Endothelial cell of umbilical vein (primary cell): ENCODE data around the gene LSM14A. TPM values are rescaled to one million over a fixed set of nuclear protein-coding genes. Genes with fewer than 3 reads are reported as not detected.

ENCODE experiments used
- BruUV-seq: library from RNA; stranded (reverse); fragments of 400-500 nt; replicated peaks from 2 replicates; lab custom pipeline; 2021; lab: Mats Ljungman, UMichigan
- CTCF ChIA-PET: fragments of 300-600, 350-600 bp; sonication (Branson Sonifier 250); formaldehyde crosslinking; loops from one replicate; lab custom pipeline; 2021; ENCODE audit warnings: antibody characterized with exemption, inconsistent platforms; lab: Charles Lee
- POLR2A ChIA-PET: fragments of 300-600, 350-600 bp; sonication (Branson Sonifier 250); formaldehyde crosslinking; loops from one replicate; lab custom pipeline; 2021; ENCODE audit warnings: antibody characterized with exemption, inconsistent platforms; lab: Charles Lee
- DNase-seq: peaks from one replicate; pipeline ENCODE4 v3.0.0-alpha.2; 2011; ENCODE audit warnings: low read depth, low spot score
- FAIRE-seq: peaks from 2 replicates; lab custom pipeline; 2011; peaks lifted over from hg19 to GRCh38; lab: Jason Lieb, UNC
- H2AFZ ChIP-seq: 2 replicates; pipeline ENCODE4 v1.6.0; 2012; ENCODE audit warnings: low read depth, low read length, control low read depth, inconsistent platforms
- H3K27ac ChIP-seq: 2 replicates; pipeline ENCODE4 v1.5.1; 2011; ENCODE audit warnings: low read depth, mild to moderate bottlenecking, control low read depth, low read length, moderate library complexity; ENCODE audit not compliant: insufficient read depth
- H3K27me3 ChIP-seq, 2 experiments: 2 replicates each; pipeline versions ENCODE4 v1.6.0 to v1.6.1; 2011; ENCODE audit warnings: low read length in 2 of 2, mixed read lengths in 1 of 2; ENCODE audit not compliant: control insufficient read depth in 2 of 2, insufficient read depth in 2 of 2
- H3K36me3 ChIP-seq, 2 experiments: 2 replicates in 1 of 2; 3 replicates in 1 of 2; pipeline ENCODE4 v1.5.1; 2011; ENCODE audit warnings: low read length in 2 of 2, mild to moderate bottlenecking in 1 of 2, moderate library complexity in 1 of 2; ENCODE audit not compliant: control insufficient read depth in 2 of 2, insufficient read depth in 2 of 2; ENCODE audit errors: extremely low read depth in 1 of 2
- H3K4me1 ChIP-seq: 3 replicates; pipeline ENCODE4 v1.5.1; 2011; ENCODE audit warnings: mild to moderate bottlenecking, low read length; ENCODE audit not compliant: control insufficient read depth, insufficient read depth; ENCODE audit errors: extremely low read depth
- H3K4me2 ChIP-seq: 2 replicates; pipeline ENCODE4 v1.6.1; 2011; ENCODE audit warnings: low read length, control low read depth, mixed read lengths; ENCODE audit not compliant: insufficient read depth
- H3K4me3 ChIP-seq, 3 experiments: fragments of 200-600 bp in 1 of 3; sonication (generic), shearing (Covaris generic) in 1 of 3; replicated peaks in 1 of 3; 2 replicates each; pipeline ENCODE4 v1.5.1; 2011 to 2016; ENCODE audit warnings: control low read depth in 3 of 3, low read length in 3 of 3, mild to moderate bottlenecking in 2 of 3, inconsistent platforms in 1 of 3, low read depth in 1 of 3, moderate library complexity in 1 of 3; ENCODE audit not compliant: insufficient read depth in 1 of 3
- H3K79me2 ChIP-seq: 2 replicates; pipeline ENCODE4 v1.6.0; 2012; ENCODE audit warnings: low read length, inconsistent platforms; ENCODE audit not compliant: control insufficient read depth, insufficient read depth
- H3K9ac ChIP-seq: replicated peaks from 2 replicates; pipeline ENCODE3; 2011; ENCODE audit warnings: low read length, control low read depth; ENCODE audit not compliant: insufficient read depth; ENCODE audit errors: extremely low read depth
- H3K9me1 ChIP-seq: replicated peaks from 3 replicates; pipeline ENCODE4 v1.6.0; 2011; ENCODE audit warnings: mild to moderate bottlenecking, low read length; ENCODE audit not compliant: control insufficient read depth, insufficient read depth; ENCODE audit errors: extremely low read depth
- H3K9me3 ChIP-seq: replicated peaks from 2 replicates; pipeline ENCODE4 v1.5.1; 2012; ENCODE audit warnings: low read length, inconsistent platforms; ENCODE audit not compliant: control insufficient read depth, insufficient read depth
- H4K20me1 ChIP-seq: replicated peaks from 2 replicates; pipeline ENCODE3; 2011; ENCODE audit warnings: mild to moderate bottlenecking, low read length; ENCODE audit not compliant: control insufficient read depth, insufficient read depth; ENCODE audit errors: extremely low read depth
- EZH2 ChIP-seq: IDR thresholded peaks from 2 replicates; pipeline ENCODE4 v1.6.1; 2012; ENCODE audit warnings: borderline replicate concordance, low read depth, mild to moderate bottlenecking, moderate library complexity, low read length, inconsistent platforms; ENCODE audit not compliant: severe bottlenecking
- FOS ChIP-seq: IDR thresholded peaks from 2 replicates; pipeline ENCODE4 v1.6.1; 2011; ENCODE audit warnings: mild to moderate bottlenecking, low read length, moderate library complexity, borderline replicate concordance; ENCODE audit not compliant: insufficient read depth
- GATA2 ChIP-seq: IDR thresholded peaks from 2 replicates; pipeline ENCODE4 v1.7.0; 2011; ENCODE audit warnings: low read depth, mild to moderate bottlenecking, moderate library complexity, mixed read lengths, low read length; ENCODE audit not compliant: insufficient read length, insufficient read depth
- JUN ChIP-seq: IDR thresholded peaks from 2 replicates; pipeline ENCODE4 v1.6.1; 2011; ENCODE audit warnings: borderline replicate concordance, low read depth; ENCODE audit not compliant: insufficient read length, insufficient read depth
- MAX ChIP-seq: IDR thresholded peaks from 2 replicates; pipeline ENCODE4 v1.6.1; 2011; ENCODE audit not compliant: insufficient read depth, insufficient read length
- MYC ChIP-seq: IDR thresholded peaks from one replicate; pipeline ENCODE4 v1.6.1; 2011; ENCODE audit warnings: mild to moderate bottlenecking, low read depth, low read length
- POLR2A ChIP-seq: IDR thresholded peaks from 2 replicates; pipeline ENCODE4 v1.6.1; 2012; ENCODE audit warnings: low read depth, mild to moderate bottlenecking, control low read depth, low read length
- POLR2AphosphoS5 ChIP-seq: IDR thresholded peaks from 2 replicates; pipeline ENCODE4 v1.6.1; 2012; ENCODE audit warnings: low read depth, mild to moderate bottlenecking, control low read depth, low read length, moderate library complexity; ENCODE audit not compliant: insufficient read depth
- dilution Hi-C: fragments of 300-500 bp; cut with MboI; formaldehyde crosslinking; loops from one replicate; pipeline ENCODE4 v1.15.0; 2019; ENCODE audit warnings: low sequenced_read_pairs; ENCODE audit not compliant: extremely low pct_ligation_motif_present
- intact Hi-C: fragments of 100-400 bp; cut with micrococcal nuclease; formaldehyde crosslinking; loops from one replicate; pipeline ENCODE4 v1.10.0; 2022
- polyA plus RNA-seq, 4 experiments: library from polyadenylated mRNA; depleted of rRNA in 3 of 4; stranded (reverse) in 3 of 4; unstranded in 1 of 4; fragments of >200 nt; gene quantifications; 2 replicates each; pipeline versions ENCODE4 v1.2.1 to v1.2.3, GENCODE V29; 2011 to 2012; ENCODE audit warnings: missing spikeins in 1 of 4
- total RNA-seq: library from RNA; stranded (reverse); gene quantifications from 2 replicates; pipeline ENCODE4 v1.2.3, GENCODE V29; 2021
- TF ChIP-seq, protein P1 (sequence below), 2 donors: IDR thresholded peaks; 1 replicate in 1 of 2; 2 replicates in 1 of 2; pipeline ENCODE4 v1.5.1; 2011; ENCODE audit warnings: low read length in 2 of 2, mild to moderate bottlenecking in 2 of 2, moderate library complexity in 2 of 2, control low read depth in 1 of 2, inconsistent platforms in 1 of 2, low read depth in 1 of 2; ENCODE audit not compliant: insufficient read depth in 1 of 2; ENCODE audit errors: extremely low read depth in 1 of 2

The LSM14A gene
- total and polyA plus RNA-seq, 2 donors (not counting 3 experiments of a cell fraction or from before 2014, with no cell fraction given), result 96.7 to 122 TPM

- DNase-seq (peak; percentile 58), FAIRE-seq (peak; percentile 62)
- Histone ChIP-seq H3K9ac (no peak overlapping the region), H3K36me3 (peaks cover 13 to 25% of the 10 kb centered on the region in 2 experiments), H3K4me1 (peaks cover 11% of the 10 kb centered on the region), H3K79me2 (peaks cover 23% of the 10 kb centered on the region), H3K4me2 (no peak overlapping the region), H3K27ac (peak overlapping the region; percentile 15), H3K9me1 (no peaks in the 10 kb centered on the region), H4K20me1 (no peaks in the 10 kb centered on the region), H3K9me3 (no peaks in the 10 kb centered on the region), H3K27me3 (no peaks in the 10 kb centered on the region), H2AFZ (no peak overlapping the region), H3K4me3 (no peak overlapping the region)
- BruUV-seq, result no TSS peak
- dilution Hi-C loops (no loop called here), intact Hi-C loops (loop anchor here (5.0 to 10.0 kb wide), 2 partner anchors 96 to 217 kb away; no protein-coding TSS in a partner anchor)
- TF ChIP-seq MAX (no peak), EZH2 (no peak), POLR2A (no peak), GATA2 (no peak), FOS (no peak), MYC (no peak), POLR2AphosphoS5 (no peak), JUN (no peak)
- TF ChIP-seq, protein P1, sequence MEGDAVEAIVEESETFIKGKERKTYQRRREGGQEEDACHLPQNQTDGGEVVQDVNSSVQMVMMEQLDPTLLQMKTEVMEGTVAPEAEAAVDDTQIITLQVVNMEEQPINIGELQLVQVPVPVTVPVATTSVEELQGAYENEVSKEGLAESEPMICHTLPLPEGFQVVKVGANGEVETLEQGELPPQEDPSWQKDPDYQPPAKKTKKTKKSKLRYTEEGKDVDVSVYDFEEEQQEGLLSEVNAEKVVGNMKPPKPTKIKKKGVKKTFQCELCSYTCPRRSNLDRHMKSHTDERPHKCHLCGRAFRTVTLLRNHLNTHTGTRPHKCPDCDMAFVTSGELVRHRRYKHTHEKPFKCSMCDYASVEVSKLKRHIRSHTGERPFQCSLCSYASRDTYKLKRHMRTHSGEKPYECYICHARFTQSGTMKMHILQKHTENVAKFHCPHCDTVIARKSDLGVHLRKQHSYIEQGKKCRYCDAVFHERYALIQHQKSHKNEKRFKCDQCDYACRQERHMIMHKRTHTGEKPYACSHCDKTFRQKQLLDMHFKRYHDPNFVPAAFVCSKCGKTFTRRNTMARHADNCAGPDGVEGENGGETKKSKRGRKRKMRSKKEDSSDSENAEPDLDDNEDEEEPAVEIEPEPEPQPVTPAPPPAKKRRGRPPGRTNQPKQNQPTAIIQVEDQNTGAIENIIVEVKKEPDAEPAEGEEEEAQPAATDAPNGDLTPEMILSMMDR (IDR thresholded peaks at IDR 0.05; ENCODE audit: extremely low read depth in 1 of 2, insufficient read depth in 1 of 2, low read depth in 1 of 2, low read length in 2 of 2), result no peak
- CTCF ChIA-PET, result interaction anchor here (0.6 to 1.6 kb wide), 6 partner anchors 14 to 144 kb away, joined by 3 to 5 read pairs (median 3); no protein-coding TSS in a partner anchor
- POLR2A ChIA-PET, result no interaction called here
Observed at GRCh38 chr19:34217952-34218817, 45.9 kb downstream of the LSM14A start.
